DMS114 treated with DMSO at 0.1 percent for 48 hours (cell line): Measurements from ENCODE around the gene PRPF8.
A peak's percentile ranks its signal among the peaks of the same experiment; 100 is the strongest.

Experiments used
- DNase-seq: peaks from one replicate; lab custom pipeline; 2025; ENCODE audit not compliant: unreplicated experiment; lab: John Stamatoyannopoulos, UW

Gene PRPF8

DNA sequence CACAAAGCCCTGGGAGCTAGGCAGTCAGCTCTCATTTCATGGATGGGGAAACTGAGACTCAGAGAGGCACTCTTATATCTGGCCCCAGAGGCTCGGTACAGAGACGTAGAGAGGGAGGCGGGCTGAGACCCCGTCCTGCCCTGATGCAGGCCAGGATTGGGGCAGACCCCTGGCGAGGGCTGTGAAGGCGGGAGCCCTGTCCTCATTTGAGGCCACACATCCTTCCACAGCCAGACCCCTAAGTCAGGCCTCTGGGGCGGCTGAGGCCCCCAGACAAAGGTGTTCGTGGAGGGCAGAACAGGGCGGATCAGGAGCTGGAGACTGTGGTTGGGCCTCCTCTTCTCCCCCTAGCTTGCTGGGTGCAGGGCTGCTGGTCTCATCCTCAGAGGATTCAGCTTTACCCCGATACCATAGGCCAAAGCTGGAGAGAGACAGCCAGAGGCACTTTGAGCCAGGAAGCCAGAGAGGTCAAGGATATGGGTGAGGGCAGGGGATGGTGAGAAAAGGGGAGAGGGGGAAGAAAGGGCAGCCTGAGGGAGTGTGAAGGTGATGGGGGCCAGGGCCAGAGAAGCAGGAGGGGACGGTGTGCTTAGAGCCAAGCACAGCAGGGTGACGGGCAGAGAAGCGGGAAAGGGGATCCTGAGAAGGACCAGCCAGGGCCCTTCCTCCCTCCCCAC lies 38.3 kb downstream of the PRPF8 start:
- no peak for DNase-seq

DNA sequence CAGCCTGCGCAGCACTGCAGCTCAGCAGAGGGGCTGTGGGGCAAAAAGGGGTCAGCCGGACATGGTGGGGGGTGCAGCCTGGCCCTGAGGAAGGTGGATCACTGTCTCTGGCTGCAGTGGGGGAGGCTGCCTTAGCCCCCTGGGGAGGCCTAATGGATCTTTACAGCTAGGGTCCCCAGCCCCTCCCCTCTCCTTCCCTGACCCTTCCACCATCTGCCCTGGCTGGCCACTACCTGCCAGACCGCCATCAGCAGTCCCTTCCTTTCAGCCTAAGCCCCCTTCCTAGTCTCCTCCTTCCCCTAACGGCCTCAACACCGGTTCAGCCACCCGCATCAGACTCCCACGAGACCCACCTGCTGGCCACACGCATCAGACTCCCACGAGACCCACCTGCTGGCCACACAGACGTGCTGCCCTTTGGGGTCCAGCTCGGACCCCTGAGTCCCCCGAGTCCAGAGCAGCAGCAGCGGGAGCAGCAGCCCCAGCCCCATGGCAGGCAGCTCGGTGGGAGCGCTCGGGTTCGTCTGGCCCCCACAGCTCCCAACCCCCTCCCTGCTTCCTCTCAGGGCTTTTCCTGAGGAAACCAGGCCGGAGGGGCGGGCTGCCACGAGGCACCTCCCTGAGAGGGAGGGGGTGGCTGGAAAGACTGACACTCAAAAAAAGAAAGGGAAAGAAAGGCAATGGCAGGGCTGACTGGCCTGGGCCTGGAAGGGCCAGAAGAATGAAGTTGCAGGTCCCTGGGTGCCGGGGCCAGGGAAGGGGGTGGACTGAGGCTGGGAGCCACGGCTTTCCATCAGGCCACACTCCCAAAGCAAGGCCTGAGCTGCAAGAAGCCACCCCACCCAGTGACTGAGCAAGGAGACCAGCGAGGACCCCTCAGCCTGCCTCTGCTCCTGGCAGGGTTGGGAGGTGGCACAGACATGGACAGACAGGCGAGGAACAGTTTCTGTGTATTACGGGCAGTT lies 39.2 kb downstream of the PRPF8 start, which contains the start of gene SCARF1:
Gene SCARF1, minus strand, starts transcription at position 526 of the 965 bp plus-strand sequence. Its CDS starts 35 bp downstream, at position 491.
- DNase-seq = no peak

DNA sequence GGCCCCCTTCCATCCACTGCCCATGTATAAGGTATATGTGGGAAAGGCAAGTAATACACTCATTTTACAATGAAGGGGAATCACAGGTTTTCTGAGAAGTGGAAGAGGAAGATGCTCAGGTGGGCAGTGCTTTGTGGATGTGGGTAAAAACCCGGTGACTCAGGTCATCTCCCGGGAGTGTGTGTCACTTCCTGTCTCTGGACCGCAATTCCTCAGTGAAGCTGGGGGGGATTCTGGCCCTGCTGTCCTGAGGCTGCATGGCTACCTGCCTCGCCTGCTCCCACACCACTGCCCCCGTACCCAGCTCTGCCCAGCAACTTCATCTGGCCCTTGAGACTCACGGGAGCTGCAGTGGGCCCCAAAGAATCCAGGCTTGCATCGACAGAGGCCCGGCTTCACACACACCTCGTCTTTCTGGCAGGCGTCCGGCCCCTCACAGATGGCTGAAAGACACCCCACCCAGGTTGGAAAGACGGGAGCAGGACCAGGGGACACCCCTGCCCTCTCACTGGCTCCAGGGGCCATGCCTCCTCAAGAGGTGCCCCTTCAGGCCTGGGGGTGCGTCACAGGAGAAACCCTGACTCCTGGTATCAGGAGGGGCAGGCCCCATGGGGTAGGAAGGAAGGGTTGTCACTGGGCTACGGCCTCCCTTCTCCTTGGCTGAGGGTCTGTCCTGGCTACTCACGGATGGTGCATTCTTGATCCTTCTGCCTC lies 40.0 kb downstream of the PRPF8 start:
- DNase-seq = no peak

GRCh38 chr17:1643999-1644492 lies 40.6 kb downstream of the PRPF8 start:
- no peak for DNase-seq

DNA sequence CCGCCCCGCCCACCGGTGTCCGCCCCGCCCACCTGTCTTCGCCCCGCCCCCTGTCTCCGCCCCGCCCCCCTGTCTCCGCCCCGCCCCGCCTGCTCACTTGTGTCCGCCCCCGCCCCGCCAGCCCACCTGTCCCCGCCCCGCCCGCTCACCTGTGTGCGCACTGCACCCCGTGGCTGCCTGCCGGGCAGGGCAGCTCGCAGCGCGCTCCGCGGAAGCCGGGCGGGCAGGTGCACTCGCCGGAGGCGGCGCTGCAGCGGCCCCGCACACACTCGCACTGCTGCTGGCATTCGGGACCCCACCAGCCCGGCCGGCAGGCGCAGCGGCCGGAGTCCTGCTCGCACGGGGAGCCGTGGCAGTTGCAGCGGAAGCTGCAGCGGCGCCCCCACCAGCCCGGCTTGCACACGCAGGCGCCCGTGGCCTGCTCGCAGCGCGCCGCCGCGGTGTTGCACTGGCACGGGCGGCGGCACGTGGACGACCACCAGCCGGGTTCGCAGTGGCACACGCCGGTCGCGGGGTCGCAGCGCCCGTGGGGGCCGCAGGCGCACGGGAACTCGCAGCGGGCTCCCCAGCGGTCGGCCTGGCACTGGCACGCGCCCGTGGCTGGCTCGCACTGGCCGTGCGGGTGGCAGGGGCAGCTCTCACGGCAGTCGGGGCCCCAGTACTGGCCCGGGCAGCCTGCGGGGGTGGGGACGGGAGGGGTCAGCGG lies 41.2 kb downstream of the PRPF8 start:
- DNase-seq = no peak

GRCh38 chr17:1641065-1641403 lies 43.6 kb downstream of the PRPF8 start:
- no peak for DNase-seq

DNA sequence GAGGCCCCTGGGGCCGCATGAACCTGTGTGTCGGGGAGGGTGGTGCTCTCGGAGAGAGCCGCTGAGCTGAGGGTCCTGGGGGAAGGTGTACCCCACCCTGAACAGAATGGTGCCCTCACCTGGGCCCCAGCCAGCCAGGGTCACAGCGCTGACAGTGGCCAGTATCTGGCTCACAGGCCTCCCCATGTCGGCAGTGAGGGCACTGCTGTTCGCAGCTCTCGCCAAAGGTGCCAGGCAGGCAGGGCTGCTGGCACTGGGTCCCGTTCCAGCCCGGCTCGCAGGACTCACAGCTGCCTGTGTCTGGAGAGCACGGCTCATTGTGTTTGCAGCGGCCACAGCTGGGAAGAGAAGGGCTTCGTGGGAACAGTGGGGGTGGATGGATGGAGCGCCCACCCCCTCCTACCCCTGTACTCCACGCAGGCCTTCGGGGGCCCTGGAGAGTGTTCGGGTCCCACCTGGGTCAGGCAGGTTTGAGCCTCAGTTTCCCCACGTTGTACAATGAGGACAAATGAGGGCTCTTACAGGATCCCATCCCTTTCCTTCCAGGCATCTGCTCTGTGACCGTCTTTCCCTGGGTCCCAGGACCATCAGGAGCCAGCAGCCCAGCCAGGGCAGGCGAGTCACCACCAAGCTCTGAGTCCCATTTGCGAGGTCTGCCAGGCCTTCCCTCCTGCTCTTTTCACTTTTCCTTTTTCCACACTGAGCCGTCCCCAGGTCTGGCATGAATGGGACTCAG lies 44.2 kb downstream of the PRPF8 start:
- DNase-seq = no peak

GRCh38 chr17:1639549-1640180 lies 45.0 kb downstream of the PRPF8 start:
- DNase-seq = no peak

DNA sequence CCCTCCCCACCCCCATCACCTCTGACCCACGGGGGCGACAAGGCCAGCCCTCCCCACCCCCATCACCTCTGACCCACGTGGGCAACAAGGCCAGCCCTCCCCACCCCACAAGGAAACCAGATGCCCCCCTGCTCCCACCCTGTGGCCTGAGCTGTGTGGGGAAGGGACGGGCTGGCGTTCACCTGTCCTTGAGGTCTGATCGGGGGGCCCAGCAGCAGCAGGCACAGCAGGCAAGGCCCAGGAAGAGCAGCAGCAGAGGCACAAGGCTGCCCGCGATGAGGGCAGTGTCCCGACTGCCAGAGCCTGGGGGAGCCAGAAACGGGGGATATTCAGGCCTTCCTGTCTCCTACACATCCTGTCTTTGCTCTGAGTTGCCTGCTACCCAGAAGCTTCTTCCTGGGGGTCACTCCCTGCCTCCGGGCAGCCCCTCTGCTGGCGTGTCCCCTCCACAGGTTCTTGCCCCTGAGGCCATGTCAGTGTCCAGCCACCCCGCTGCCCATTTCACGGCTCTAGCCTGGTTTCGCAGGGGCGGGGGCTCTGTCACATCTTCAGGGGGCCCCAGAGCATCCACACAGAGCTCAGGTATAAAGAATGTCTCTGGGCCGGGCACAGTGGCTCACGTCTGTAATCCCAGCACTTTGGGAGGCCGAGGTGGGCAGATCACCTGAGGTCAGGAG lies 45.9 kb downstream of the PRPF8 start:
- DNase-seq = no peak

DNA sequence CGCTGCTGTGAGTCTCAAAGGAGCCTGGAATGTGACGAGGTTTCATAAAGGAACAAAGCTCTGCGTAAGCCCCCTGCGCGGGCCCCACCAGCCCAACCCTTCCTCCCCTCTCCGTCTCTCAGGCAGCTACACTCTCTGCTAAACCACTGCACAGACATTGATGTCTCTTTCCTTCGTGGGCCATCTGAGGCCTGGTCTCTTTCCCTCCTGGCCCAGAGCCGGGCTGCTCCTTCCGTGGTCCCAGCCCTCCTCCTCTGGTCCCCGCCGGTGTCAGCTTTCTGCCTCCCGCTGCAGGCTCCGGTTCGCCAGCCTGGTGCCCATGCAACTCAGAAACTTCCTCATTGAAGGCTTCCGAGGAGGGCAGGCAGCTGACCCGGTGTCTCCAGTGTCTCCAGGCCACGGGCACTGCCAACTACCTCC lies 46.5 kb downstream of the PRPF8 start:
- DNase-seq = no peak

- no peak for DNase-seq
Observed at GRCh38 chr17:1636732-1637285, 47.9 kb downstream of the PRPF8 start.

- DNase-seq = no peak
Observed at GRCh38 chr17:1635675-1636465, 48.8 kb downstream of the PRPF8 start.

- DNase-seq = no peak
Observed at GRCh38 chr17:1634841-1635650, 49.6 kb downstream of the PRPF8 start.

DNA sequence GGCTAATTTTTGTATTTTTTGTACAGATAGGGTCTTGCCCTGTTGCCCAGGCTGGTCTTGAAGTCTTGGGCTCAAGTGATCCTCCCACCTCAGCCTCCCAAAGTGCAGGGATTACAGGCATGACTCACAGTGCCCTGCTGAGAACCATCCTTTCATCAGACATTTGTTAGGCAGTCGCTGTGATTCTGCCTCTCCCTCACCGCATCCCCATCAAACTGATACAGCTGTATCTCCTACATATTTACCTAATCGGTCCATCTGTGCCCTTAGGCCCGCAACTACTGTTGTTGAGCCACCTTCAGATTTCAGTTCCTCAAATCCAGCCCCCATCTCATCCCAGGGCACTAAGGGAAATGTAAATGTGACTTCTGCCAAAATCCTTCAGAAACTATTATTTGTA lies 54.0 kb downstream of the PRPF8 start:
- DNase-seq = no peak

GRCh38 chr17:1629504-1630310 lies 55.0 kb downstream of the PRPF8 start:
- no peak for DNase-seq

DNA sequence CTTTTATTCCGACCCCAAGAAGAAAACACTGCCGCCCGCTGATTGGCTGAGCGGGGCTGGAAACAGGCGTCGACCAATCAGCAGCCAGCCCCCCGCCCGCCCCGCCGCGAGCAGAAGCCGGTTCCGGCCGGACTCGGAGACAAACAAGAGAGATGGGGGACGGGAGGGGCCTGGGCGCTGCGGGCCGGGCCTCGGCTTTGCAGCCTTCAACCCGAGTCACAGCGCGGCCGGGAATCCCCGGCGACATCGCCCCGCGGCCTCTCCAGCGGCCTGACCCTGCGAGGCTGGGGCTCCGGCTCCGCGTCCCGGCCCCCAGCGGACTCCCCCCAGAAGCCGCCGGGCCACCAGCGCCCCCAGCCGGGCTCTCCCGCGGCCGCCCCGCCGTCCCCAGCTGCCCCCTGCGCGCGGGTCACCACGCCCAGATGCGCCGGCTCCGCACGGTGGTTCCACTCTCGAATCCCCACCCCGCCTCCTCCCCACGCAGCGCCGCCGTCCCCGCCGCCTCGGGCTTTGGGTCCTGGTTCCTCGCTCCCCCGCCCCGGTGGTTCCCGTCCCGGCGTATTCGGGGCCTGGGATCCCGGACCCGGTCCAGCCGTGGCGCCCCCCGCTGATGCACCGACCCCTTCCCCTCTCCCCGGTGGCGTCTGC lies 55.7 kb downstream of the PRPF8 start:
- DNase-seq = peak; percentile 80
